HUES48 (cell line): Measurements from ENCODE around the gene CSH2.
"Not testable (repeated sequence)": the region's sequence is repeated elsewhere in the genome, so short reads cannot be mapped to it uniquely, and the experiment has no call there.

Source experiments
- H3K27ac ChIP-seq: one replicate; pipeline ENCODE4 v1.7.0; 2013; ENCODE audit warnings: low read depth, low read length, inconsistent platforms
- H3K27me3 ChIP-seq: 2 replicates; pipeline ENCODE4 v1.6.1; 2013; ENCODE audit warnings: mild to moderate bottlenecking, low read length; ENCODE audit not compliant: control insufficient read depth, insufficient read depth
- H3K36me3 ChIP-seq: 2 replicates; pipeline ENCODE4 v1.6.1; 2013; ENCODE audit warnings: low read length; ENCODE audit not compliant: control insufficient read depth, insufficient read depth
- H3K4me1 ChIP-seq: 2 replicates; pipeline ENCODE4 v1.6.1; 2013; ENCODE audit warnings: mild to moderate bottlenecking, low read length; ENCODE audit not compliant: control insufficient read depth, insufficient read depth
- H3K4me3 ChIP-seq: 2 replicates; pipeline ENCODE4 v1.5.1; 2013; ENCODE audit warnings: mild to moderate bottlenecking, low read depth, low read length
- H3K9ac ChIP-seq: 2 replicates; pipeline ENCODE4 v1.6.1; 2013; ENCODE audit warnings: mild to moderate bottlenecking, low read depth, low read length, moderate library complexity
- H3K9me3 ChIP-seq: 2 replicates; pipeline ENCODE4 v1.6.1; 2013; ENCODE audit warnings: low read length; ENCODE audit not compliant: control insufficient read depth, insufficient read depth

Gene CSH2

GRCh38 chr17:63873577-63873976 is at the start of gene CSH2:
Gene CSH2, minus strand, starts transcription at chr17:63873677. Its CDS starts 63 bp downstream, at chr17:63873614.
- not testable (repeated sequence) for H3K36me3 ChIP-seq, H3K4me1 ChIP-seq, H3K9me3 ChIP-seq, H3K27ac ChIP-seq, H3K27me3 ChIP-seq, H3K4me3 ChIP-seq, H3K9ac ChIP-seq

GRCh38 chr17:63922402-63922801 is 48.9 kb upstream of the CSH2 start:
- H3K36me3 ChIP-seq, H3K27me3 ChIP-seq, H3K9me3 ChIP-seq, H3K4me3 ChIP-seq, H3K27ac ChIP-seq, H3K4me1 ChIP-seq, H3K9ac ChIP-seq: not testable (repeated sequence)

- H3K4me3 ChIP-seq, H3K9me3 ChIP-seq, H3K36me3 ChIP-seq, H3K9ac ChIP-seq, H3K4me1 ChIP-seq, H3K27ac ChIP-seq, H3K27me3 ChIP-seq: not testable (repeated sequence)
These were observed 47.3 kb upstream of the CSH2 start for GRCh38 chr17:63920779-63921178.

GRCh38 chr17:63920050-63920449 is 46.6 kb upstream of the CSH2 start:
- not testable (repeated sequence) for H3K9ac ChIP-seq, H3K36me3 ChIP-seq, H3K27ac ChIP-seq, H3K4me3 ChIP-seq, H3K9me3 ChIP-seq, H3K27me3 ChIP-seq, H3K4me1 ChIP-seq

GRCh38 chr17:63919311-63919723 is 45.8 kb upstream of the CSH2 start:
- no peaks in the 10 kb centered on the region for H3K9me3 ChIP-seq
- no peaks in the 10 kb centered on the region for H3K36me3 ChIP-seq
- no peak overlapping the region for H3K4me3 ChIP-seq
- H3K27me3 ChIP-seq = no peaks in the 10 kb centered on the region; the same call in 1 of the 2 replicates
- H3K27ac ChIP-seq = no peak overlapping the region
- no peaks in the 10 kb centered on the region; the same call in 1 of the 2 replicates for H3K4me1 ChIP-seq
- H3K9ac ChIP-seq = no peak overlapping the region

- not testable (repeated sequence) for H3K4me1 ChIP-seq, H3K27me3 ChIP-seq, H3K36me3 ChIP-seq, H3K9me3 ChIP-seq, H3K9ac ChIP-seq, H3K27ac ChIP-seq
- peak within 1 kb of the TSS; percentile 25; the same call in 1 of the 2 replicates for H3K4me3 ChIP-seq
These were observed 45.4 kb upstream of the CSH2 start, which contains the start of gene GH1 for GRCh38 chr17:63918789-63919305. Gene GH1, minus strand, starts transcription at chr17:63918839. Its CDS starts 63 bp downstream, at chr17:63918776.

- Histone ChIP-seq H3K27me3 (no peaks in the 10 kb centered on the region; the same call in 1 of the 2 replicates), H3K27ac (no peak overlapping the region), H3K9ac (no peak overlapping the region), H3K9me3 (no peaks in the 10 kb centered on the region), H3K36me3 (no peaks in the 10 kb centered on the region), H3K4me1 (no peaks in the 10 kb centered on the region; the same call in 1 of the 2 replicates), H3K4me3 (peak overlapping the region; percentile 25; the same call in 1 of the 2 replicates)
These were observed 44.8 kb upstream of the CSH2 start for GRCh38 chr17:63918305-63918704.

- Histone ChIP-seq H3K4me3 (no peak overlapping the region; the same call in 1 of the 2 replicates), H3K9me3 (no peaks in the 10 kb centered on the region), H3K36me3 (no peaks in the 10 kb centered on the region), H3K27me3 (no peaks in the 10 kb centered on the region; the same call in 1 of the 2 replicates), H3K9ac (no peak overlapping the region), H3K27ac (no peak overlapping the region), H3K4me1 (no peaks in the 10 kb centered on the region; the same call in 1 of the 2 replicates)
These were observed 44.2 kb upstream of the CSH2 start for GRCh38 chr17:63917646-63918045.

GRCh38 chr17:63917206-63917605 is 43.7 kb upstream of the CSH2 start:
- not testable (repeated sequence) for H3K27me3 ChIP-seq, H3K27ac ChIP-seq, H3K36me3 ChIP-seq, H3K9ac ChIP-seq, H3K4me3 ChIP-seq, H3K4me1 ChIP-seq, H3K9me3 ChIP-seq

- H3K9me3 ChIP-seq = no peaks in the 10 kb centered on the region
- no peak overlapping the region for H3K9ac ChIP-seq
- H3K27me3 ChIP-seq = no peaks in the 10 kb centered on the region; the same call in 1 of the 2 replicates
- no peak overlapping the region for H3K4me3 ChIP-seq
- H3K4me1 ChIP-seq = no peaks in the 10 kb centered on the region; the same call in 1 of the 2 replicates
- no peaks in the 10 kb centered on the region for H3K36me3 ChIP-seq
- no peak overlapping the region for H3K27ac ChIP-seq
These were observed 43.2 kb upstream of the CSH2 start for GRCh38 chr17:63916566-63917185.

- not testable (repeated sequence) for H3K9me3 ChIP-seq, H3K4me1 ChIP-seq, H3K9ac ChIP-seq, H3K4me3 ChIP-seq, H3K36me3 ChIP-seq, H3K27ac ChIP-seq, H3K27me3 ChIP-seq
These were observed 42.3 kb upstream of the CSH2 start for GRCh38 chr17:63915753-63916152.
